HG02981 (cell line): ENCODE data around the gene NTN1.

Experiments
- ATAC-seq: cut with Tn5 transposase; IDR thresholded peaks from one replicate; pipeline ENCODE4 v1.9.1; 2021; ENCODE audit warnings: mild to moderate bottlenecking, moderate library complexity; ENCODE audit not compliant: unreplicated experiment

The NTN1 gene

DNA sequence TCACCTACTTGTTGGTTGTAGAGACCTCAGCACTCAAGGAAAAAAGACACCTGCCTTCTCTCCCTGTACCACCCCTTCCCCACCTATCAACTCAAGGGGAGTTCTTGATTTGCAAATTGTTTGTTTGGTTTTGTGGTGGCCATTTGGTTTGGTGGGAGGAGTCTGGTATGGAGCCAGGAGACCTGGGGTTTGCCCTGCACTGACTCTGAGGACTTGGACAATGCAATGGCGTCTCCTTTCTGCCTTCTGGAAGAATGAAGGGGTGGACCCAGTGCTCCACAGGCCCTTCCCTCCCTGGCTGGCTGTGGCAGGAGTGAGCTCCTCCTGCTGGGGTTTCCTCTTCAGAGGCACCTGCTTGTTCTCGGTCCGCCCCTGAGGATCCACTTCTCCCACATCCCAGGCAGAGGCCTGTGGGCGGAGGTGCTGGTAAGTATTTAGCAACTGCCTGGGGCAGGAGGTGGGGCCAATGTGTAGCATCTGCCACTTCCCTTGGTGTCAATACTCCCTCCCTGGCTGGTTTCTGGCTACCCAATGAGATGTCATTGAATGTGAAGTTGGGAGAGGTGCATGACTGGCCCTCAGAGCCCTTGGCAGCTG is 164.5 kb downstream of the NTN1 start:
- ATAC-seq: no peak

DNA sequence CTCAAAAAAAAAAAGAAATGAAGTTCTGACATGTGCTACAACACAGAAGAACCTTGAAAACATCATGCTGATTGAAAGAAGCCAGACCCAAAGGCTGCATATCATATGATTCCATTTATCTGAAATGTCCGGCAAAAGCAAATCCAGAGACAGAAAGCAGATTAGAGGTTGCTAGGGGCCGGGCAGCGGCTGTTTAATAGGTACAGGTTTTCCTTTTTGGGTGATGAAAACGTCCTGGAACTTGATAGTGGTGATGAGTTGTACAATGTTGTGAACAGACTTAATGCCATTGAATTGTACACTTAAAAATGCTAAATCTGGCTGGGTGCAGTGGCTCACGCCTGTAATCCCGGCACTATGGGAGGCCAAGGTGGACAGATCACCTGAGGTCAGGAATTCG is 166.5 kb downstream of the NTN1 start:
- ATAC-seq: no peak

DNA sequence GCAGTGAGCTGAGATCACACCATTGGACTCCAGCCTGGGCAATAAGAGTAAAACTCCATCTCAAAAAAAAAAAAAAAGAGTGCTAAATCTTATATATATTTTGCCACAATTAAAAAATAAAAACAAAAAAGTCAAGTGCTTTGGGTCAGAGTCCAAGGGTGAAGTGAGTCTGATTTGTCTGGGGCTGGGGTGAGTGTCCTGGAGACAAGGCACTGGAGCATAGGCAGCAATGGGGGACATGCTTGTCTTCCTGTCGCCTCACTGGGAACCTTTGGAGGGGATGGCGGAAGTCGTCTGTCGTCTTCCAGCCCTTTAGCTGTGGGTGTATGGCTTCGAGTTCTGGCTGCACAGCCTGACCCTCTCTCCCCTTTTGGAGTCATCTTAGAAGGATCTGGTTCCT is 167.1 kb downstream of the NTN1 start:
- ATAC-seq: no peak

DNA sequence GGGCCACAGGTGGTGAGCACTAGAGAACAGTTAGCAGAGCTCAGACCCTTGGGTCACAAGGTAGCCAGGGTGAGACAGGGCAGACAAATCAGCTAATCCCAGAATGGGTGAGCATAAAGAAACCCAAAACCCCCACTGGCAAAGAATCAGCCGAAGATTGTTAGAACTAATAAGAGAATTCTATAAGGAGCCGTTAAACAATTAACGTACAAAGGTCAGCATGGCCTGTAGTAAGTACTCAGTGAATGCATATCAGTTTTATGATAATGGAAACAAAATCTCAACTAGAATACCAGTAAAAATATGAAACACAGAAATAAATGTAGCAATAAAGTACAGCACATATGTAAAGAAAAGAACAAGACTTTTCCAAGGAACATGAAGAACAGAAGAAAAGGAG is 168.6 kb downstream of the NTN1 start:
- no peak for ATAC-seq

DNA sequence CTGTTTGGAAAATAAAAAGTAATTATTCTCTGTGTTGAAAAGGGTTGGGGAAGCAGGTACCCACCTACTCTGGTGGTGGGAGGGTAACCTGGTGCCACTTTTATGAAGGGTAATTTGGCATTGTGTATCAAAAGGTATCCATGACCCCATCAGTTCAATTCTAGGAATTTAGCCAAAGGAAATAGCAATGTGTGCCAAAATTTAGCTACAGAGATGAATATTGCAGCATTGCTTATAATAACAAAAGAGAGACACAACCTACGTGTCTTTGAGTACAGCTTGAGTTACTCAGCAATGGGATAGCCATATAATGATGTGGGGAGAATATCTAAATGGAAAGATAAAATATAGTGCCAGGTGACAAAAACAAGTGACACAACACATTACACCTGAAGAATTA is 170.7 kb downstream of the NTN1 start:
- ATAC-seq: no peak

DNA sequence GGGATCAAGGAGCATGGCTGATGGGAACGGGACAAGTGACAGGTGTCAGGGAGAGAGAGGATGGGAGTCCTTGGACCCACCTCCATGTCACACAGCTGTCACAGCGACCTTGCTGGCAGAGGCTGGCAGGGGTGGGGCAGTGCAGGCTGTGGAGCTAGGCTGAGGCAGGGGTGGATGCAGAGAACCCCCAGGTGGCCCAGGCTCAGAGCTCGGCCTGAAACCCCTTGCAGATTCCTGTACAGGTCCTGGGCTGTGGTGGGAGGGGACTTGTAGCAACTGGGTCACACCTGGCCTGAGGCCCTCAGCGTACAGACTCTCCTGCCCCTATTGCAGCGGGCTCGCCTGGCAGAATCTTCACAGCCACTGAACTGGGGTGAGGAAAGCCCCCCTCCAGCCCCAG is 174.1 kb downstream of the NTN1 start:
- ATAC-seq: no peak

DNA sequence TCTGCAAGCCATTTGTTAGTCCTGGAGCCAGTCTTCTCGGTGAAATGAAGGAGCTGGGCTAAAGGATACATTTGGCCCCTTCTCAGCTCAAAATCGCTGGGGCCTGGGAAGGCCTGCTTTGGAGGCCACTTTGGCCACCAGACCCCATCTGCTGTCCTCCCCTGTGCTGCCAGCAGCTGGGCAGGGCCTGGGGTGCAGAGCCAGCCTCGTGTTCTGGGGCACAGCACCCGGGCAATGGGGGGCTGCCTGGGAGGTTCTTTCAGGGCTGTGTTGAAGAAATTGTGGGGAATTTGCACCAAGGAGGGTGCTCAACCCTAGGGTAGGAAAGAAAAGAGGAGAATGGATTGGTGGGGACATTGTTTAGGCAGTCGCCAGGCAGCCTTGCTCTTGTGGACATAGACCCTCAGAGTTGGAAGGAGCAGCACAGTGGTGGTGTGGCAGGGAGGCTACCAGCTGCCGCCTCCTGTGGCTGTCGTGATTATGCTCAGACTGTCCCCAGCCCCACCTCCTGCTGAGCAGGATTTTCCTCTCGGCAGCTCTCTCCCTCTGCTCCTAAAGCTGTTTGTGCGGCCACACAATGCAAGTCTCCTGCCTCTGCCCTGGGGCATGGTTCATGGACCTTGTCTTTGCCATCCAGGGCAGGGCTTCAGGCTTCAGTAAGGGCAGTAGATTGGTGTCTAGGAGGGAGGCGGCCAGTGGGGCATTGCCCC is 174.8 kb downstream of the NTN1 start:
- no peak for ATAC-seq

DNA sequence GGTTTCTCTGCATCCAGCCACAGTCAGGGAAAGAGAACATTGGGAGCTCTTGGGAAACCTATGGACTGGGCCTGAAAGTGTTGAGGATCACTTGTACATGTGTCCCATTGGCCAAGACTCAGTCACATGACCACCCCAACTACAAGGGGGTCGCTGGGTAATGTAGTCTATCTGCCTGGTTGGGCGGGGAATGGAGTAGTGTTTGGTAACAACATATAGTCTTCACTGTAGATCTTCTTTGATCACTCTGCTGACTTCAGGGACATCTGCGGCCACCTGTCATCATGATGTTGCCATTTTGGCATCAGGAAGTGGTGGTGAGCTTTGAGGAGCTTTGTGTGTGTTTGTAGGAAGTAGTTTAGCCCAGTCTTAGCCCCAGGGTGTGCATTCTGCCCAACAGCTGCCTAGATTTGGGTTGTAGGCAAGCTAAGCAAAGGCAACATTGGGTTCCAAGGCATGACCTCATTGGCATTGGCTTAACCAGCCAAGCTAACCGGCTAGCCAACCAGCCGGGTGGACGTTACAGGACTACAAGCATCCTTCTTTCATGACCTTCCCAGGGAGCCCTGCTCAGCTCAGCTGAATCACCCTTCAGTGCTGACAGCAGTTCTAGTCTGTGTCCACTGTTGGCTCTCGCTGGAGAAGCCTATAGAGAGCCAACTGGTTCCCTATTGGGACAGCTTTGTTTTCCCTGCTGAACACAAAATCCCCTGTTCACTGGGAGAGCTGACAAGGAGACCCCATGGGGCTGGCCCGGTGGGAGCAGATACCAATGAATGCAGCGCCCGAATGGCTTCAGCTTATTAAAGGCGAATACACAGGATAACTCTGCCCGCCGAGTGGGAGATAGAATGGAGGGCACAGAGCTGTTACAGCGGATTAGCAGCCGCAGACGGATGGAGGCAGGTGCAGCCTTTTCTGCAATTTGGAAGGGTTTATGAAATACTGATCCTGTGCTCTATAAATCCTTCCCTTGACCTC is 178.6 kb downstream of the NTN1 start:
- no peak for ATAC-seq

DNA sequence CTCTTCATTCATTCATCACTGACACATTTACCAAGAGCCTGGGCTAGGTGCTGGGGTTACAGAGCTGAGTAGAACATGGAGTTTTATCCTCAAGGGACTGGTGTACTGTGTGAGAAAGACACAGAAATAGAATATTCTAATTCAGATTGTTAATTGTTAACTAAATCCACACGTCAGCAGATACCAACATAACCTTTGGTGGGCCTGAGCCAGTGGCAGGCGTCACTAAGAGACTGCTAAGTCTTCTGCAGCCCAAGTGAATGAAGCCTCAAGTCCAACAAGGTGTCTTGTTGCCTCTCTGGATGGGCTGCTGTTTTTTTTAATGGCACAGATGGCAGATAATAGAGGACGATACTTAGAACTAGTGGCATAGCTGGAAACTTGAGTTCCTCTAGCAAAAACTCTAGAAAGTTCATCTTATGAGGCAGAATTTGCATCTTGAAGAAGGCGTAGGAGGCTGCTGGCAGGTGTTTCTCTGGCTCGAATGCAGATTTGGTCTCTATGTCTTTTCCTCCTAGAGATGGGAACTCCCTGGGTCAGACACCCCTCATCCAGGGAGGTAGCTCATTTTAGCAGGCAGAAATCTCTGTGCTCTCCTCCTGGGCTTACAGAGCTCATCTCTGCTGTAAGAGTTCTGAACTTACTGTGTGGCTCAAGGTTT is 179.5 kb downstream of the NTN1 start:
- ATAC-seq: peak; percentile 80

DNA sequence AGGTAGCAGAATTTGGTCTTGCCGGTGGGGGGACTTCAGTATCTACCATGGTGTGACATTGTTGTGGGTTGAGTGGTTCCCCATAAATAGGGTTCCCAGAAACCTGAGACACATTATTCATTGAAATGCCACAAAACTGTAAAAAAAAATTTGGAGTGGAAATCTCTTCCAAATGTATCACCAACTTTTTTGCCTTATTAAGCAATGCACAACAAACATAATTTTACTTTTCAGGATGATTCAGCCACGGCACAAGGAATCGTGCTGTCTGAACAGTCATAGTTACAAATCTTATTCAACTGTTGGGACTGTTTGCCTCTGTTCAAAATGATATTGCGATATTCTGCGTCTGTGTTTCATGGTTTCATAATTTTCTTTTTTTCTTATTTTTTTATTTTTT is 181.2 kb downstream of the NTN1 start:
- ATAC-seq: no peak

DNA sequence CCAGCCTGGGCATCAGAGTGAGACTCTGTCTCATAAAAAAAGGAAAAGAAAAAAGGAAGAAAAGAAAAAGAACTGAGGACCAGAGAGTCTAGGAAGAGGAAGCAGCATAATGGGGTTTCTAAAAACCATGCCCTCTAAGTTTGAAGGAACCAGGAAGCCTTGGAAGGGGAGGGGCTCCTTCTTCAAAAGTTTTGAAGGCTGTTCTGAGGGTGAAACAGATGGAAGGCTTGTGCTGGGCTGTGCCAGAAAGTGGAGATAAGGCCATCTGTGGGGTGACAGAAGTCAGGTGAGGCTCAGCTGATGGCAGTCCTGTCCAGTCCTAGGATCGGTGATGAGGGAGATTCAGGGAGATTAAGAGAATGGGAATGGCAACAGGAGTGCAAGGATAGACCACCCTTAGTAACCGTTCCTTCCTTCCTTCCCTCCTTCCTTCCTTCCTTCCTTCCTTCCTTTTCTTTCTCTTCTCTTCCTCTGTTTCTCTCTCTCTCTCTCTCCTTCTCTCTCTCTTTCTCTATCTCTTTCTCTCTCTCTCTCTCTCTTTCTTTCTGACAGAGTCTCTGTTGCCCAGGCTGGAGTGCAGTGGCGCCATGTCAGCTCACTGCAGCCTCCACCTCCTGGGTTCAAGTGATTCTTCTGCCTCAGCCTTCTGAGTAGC is 182.6 kb downstream of the NTN1 start:
- no peak for ATAC-seq

DNA sequence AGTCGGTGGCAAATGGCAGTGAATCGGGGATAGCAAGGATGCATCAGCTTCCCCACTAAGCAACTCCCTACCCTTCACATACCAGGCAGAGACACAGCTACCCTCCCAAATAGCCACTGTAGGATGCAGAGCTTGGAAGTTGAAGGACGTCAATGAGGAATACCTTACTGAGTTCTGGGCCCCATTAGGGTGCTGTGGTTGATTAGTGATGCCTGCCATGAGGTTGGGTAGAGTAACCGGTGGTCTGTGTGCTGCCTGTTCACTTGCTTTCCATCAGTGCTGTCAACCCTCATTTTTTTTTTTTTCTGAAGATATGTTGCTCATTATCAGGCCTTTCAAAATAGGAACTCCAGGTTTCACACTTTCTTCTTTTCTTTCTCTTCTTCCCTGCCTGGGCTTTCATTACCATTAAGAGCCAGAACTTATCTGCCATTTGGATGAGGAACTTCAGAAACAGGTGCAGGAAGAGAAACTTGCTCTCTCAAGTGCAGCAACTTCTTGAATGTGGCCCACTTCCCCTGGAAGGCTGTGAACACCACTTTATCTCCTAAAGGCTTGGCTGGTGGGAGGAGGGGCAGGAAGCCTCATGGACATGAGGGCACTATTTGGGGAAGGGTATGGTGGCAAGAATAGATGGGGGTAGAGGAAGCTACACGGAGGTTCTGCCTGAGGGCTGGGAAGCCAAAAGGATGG is 183.5 kb downstream of the NTN1 start:
- ATAC-seq: no peak

DNA sequence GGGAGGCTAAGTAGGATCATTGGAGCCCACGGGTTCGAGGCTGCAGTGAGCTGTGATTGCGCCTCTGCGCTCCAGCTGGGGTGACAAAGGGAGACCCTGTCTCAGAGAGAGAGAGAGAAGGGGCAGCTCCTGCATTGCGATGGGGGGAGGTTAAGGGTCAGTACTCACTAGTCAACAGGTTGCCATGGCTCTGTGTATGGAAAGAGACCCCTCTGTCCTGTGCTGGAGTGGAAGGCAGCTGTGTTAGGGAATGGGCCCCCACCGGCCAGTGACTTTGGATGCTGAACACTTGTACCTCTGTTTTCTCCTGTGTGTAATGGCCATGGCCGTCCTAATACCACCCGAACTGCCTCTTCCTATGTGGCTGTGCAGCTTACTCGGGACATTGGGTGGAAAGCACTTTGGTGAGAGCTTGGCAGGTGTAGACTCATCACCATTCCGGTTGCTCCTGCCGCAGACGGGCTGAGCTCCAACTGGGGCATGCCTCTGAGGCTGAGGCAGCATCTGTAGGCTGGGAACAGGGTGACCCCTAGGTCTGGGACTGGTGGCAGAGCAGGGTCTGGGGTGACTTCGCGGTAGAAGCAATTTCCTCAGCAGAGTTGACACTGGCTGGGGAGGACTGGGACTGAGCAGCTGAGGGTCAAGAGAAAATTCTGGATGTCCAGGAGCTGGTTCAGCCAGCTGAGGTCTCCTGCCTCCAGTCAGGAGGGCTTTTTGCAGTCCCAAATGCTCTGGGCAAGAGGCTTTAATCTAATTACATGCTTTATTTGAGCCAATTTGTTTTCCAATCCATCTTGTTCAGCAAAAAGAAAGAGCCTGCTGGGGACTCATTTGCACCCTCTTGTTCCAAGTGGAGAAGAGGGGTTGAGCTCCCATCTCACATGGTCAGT is 184.5 kb downstream of the NTN1 start:
- no peak for ATAC-seq

DNA sequence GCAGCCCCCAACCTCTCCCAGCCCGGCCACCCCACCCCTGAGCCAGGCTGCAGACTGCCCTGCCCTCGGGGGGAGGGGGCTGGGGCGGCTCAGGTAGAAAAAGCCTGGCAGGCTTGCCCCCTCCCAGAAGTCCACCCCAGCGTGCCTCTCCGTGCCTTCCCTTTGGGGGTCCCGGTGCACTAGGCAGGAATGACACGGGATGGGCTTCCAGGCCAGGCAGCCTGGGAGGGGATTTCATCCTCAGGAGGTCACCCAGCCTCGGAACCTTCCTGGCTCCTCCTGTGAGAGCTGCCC is 185.0 kb downstream of the NTN1 start:
- no peak for ATAC-seq

DNA sequence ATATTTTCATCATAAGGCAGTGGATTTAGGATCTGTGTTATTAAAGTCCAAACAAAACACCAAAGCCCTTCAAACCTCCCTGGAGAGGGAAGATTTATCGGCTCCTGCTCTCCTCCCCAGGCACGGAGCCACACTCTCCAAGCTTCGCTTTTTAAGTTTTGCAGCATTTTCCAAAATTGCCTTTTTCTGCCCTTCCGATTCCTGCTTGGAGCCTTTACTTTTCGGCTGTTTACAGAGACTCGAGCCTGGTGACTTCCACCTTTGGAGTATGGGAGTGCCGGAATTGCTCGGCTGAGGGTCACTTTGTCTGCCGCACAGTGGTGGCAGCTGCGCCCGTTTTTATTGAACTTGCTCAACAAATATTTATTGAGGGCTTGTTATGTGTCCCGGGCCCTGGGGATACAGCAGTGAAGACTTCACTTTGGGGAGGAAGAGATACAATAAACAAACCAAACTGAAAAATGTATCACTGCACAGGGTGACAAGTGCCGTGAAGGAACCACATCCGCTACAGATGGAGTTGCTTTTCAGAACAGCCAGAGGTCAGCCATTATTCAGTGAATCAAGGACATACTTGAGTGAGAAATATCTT is 185.5 kb downstream of the NTN1 start:
- no peak for ATAC-seq

DNA sequence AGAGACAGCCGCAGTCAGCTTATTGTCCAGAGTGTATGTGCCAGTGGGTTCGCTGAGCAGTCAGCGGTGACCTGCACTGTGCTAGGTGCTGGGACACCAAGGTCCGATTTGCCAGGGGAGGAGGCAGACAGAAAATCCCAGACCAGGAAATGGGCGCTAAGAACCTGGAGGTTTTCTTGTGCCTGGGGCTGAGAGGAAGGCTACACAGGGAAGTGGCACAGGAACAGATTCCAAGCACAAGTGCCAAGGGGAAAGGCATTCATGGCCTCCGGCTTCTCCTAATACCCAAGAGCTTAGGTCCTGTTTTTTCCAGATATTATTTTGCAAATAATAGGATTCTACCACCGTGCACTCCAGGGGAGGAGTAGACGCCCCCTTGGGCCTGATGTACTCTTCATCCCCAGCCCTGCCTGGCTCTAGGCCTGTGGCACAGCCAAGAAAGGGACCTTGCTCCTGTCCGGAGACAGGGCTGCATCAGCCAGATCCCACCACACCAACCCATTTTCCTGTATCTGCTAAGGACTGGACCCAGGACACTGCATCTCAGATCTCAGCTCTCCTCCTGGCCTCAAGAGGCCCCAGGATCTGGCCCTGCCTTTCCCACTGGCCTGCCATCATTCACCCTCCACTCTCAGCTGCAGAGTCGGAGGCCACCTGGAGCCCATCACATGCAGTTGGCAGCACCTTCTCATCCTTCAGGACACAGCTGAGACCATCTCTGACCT is 187.2 kb downstream of the NTN1 start:
- no peak for ATAC-seq

DNA sequence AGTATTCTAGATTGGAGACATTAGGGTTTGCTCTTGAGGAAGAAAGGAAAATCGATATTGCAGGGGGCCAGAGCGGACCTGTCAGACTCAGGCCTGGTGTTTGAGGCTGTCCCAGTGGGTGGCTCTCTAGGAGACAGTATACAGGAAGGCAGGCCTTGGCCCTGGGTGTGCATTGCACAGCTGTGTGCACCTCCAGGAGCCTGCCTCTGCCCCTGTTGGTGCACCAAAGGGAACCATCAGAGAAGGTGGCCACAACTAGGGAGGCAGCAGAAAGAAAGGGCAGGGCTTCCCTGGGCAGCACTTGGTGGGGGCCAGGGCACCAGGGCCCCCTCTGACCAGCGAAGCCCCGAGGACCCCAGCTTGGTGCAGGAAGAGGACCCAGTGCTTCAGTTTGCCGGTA is 188.0 kb downstream of the NTN1 start:
- ATAC-seq: no peak

DNA sequence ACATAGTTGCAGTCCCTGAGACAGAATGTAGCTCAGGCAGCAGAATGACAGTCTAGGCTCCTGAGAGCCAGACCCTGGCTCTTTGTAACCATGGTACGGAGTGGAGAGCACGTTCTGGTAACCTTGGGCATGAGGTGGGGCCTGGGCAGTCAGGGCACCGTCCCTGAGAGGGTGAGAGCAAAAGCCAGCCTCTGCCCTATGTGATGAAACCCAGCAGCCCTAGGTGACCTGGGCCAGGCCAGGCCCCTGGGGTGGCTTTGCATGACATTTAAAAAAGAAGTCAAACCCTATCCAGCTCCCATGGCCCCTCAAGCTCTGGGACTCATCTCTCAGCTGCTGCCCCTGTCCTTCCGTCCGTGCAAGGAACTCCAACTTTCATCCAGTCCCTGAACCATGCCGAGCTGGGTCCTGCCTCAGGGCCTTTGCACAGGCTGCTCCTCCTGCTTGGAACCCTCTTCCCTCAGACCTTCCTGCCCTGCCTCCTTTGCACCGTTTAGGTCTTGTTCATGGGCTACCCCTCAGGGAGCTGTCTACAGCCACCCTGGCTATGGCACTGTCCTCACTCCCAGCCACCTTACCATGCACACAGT is 188.6 kb downstream of the NTN1 start:
- ATAC-seq: no peak
